ENCODE results near the gene BTN3A1. TPM values are rescaled to one million over a fixed set of nuclear protein-coding genes. Genes with fewer than 3 reads are reported as not detected.

BTN3A1 gene
- total RNA-seq, 1 experiment from 2014 or later: 5.4 TPM

GRCh38 chr6:26412954-26413353 lies 10.9 kb downstream of the BTN3A1 start:
- Histone ChIP-seq H2AFZ (ENCODE audit: low read length) (no peak overlapping the region), H3K4me3 (ENCODE audit: low read length) (no peak overlapping the region), H3K27me3 (ENCODE audit: low read length) (no peaks in the 10 kb centered on the region), H3K79me2 (ENCODE audit: low read length) (no peaks in the 10 kb centered on the region), H3K9me3 (ENCODE audit: low read length) (no peaks in the 10 kb centered on the region), H3K4me1 (ENCODE audit: insufficient read depth, low read length) (no peaks in the 10 kb centered on the region), H3K9ac (ENCODE audit: low read length) (no peak overlapping the region), H3K9me2 (replicated peaks; ENCODE audit: low read length) (no peaks in the 10 kb centered on the region), H3K36me3 (ENCODE audit: low read depth, low read length) (no peaks in the 10 kb centered on the region), H4K20me1 (ENCODE audit: low read length) (no peaks in the 10 kb centered on the region), H3K27ac (ENCODE audit: low read length) (no peak overlapping the region), H3K4me2 (ENCODE audit: low read length) (no peak overlapping the region), H3F3A (ENCODE audit: low read length, unreplicated experiment) (no peaks in the 10 kb centered on the region)
- DNase-seq: no peak
- CTCF ChIA-PET: no interaction called here
- intact Hi-C loops (cut with micrococcal nuclease): no loop called here
- POLR2A ChIA-PET (ENCODE audit: unreplicated experiment): no interaction called here
- ATAC-seq: no peak
- BruUV-seq (replicated peaks): no TSS peak
- no peak for TF ChIP-seq CTCF (conservative IDR thresholded peaks at IDR 0.05; ENCODE audit: low read depth, low read length)
- no peak for TF ChIP-seq EZH2phosphoT487 (IDR thresholded peaks at IDR 0.05; ENCODE audit: borderline replicate concordance, low read length)
- TF ChIP-seq EZH2 (IDR thresholded peaks at IDR 0.05; ENCODE audit: low read length, unreplicated experiment): no peak

- no peak for ATAC-seq
- TF ChIP-seq EZH2phosphoT487 (IDR thresholded peaks at IDR 0.05; ENCODE audit: borderline replicate concordance, low read length) (no peak), CTCF (conservative IDR thresholded peaks at IDR 0.05; ENCODE audit: low read depth, low read length) (no peak), EZH2 (IDR thresholded peaks at IDR 0.05; ENCODE audit: low read length, unreplicated experiment) (no peak)
Observed at GRCh38 chr6:26414281-26414680, 12.2 kb downstream of the BTN3A1 start.

GRCh38 chr6:26415036-26415614 lies 13.1 kb downstream of the BTN3A1 start:
- no peak for DNase-seq
- no peak for TF ChIP-seq CTCF (conservative IDR thresholded peaks at IDR 0.05; ENCODE audit: low read depth, low read length)
- no peak for TF ChIP-seq EZH2 (IDR thresholded peaks at IDR 0.05; ENCODE audit: low read length, unreplicated experiment)
- no peak for TF ChIP-seq EZH2phosphoT487 (IDR thresholded peaks at IDR 0.05; ENCODE audit: borderline replicate concordance, low read length)
- H2AFZ ChIP-seq (ENCODE audit: low read length): no peak overlapping the region
- no peaks in the 10 kb centered on the region for H3K27me3 ChIP-seq (ENCODE audit: low read length)
- POLR2A ChIA-PET (ENCODE audit: unreplicated experiment): interaction anchor here (0.6 kb wide), 1 partner anchor 183 kb away, joined by 6 read pairs; no protein-coding TSS in a partner anchor
- H3K36me3 ChIP-seq (ENCODE audit: low read depth, low read length): no peaks in the 10 kb centered on the region
- no peaks in the 10 kb centered on the region for H4K20me1 ChIP-seq (ENCODE audit: low read length)
- CTCF ChIA-PET: no interaction called here
- H3K4me1 ChIP-seq (ENCODE audit: insufficient read depth, low read length): no peaks in the 10 kb centered on the region
- no peaks in the 10 kb centered on the region for H3F3A ChIP-seq (ENCODE audit: low read length, unreplicated experiment)
- no peak overlapping the region for H3K9ac ChIP-seq (ENCODE audit: low read length)
- H3K79me2 ChIP-seq (ENCODE audit: low read length): no peaks in the 10 kb centered on the region
- BruUV-seq (replicated peaks): no TSS peak
- H3K9me2 ChIP-seq (replicated peaks; ENCODE audit: low read length): no peaks in the 10 kb centered on the region
- no peak overlapping the region for H3K4me2 ChIP-seq (ENCODE audit: low read length)
- intact Hi-C loops (cut with micrococcal nuclease): no loop called here
- H3K27ac ChIP-seq (ENCODE audit: low read length): no peak overlapping the region
- no peak for ATAC-seq
- no peak overlapping the region for H3K4me3 ChIP-seq (ENCODE audit: low read length)
- H3K9me3 ChIP-seq (ENCODE audit: low read length): no peaks in the 10 kb centered on the region

More at GRCh38 chr6:26414281-26414680, 12.2 kb downstream of the BTN3A1 start:
- Histone ChIP-seq H3K4me2 (ENCODE audit: low read length) (no peak overlapping the region), H3K36me3 (ENCODE audit: low read depth, low read length) (no peaks in the 10 kb centered on the region), H3K4me3 (ENCODE audit: low read length) (no peak overlapping the region), H3K79me2 (ENCODE audit: low read length) (no peaks in the 10 kb centered on the region), H3F3A (ENCODE audit: low read length, unreplicated experiment) (no peaks in the 10 kb centered on the region), H3K27ac (ENCODE audit: low read length) (no peak overlapping the region), H3K27me3 (ENCODE audit: low read length) (no peaks in the 10 kb centered on the region), H2AFZ (ENCODE audit: low read length) (no peak overlapping the region), H4K20me1 (ENCODE audit: low read length) (no peaks in the 10 kb centered on the region), H3K9me2 (replicated peaks; ENCODE audit: low read length) (no peaks in the 10 kb centered on the region), H3K9me3 (ENCODE audit: low read length) (no peaks in the 10 kb centered on the region), H3K4me1 (ENCODE audit: insufficient read depth, low read length) (no peaks in the 10 kb centered on the region), H3K9ac (ENCODE audit: low read length) (no peak overlapping the region)
- intact Hi-C loops (cut with micrococcal nuclease): no loop called here
- no peak for DNase-seq
- CTCF ChIA-PET: no interaction called here
- no TSS peak for BruUV-seq (replicated peaks)
- POLR2A ChIA-PET (ENCODE audit: unreplicated experiment): no interaction called here
